K562 (cell line): Measurements from ENCODE around the gene RUVBL1. TPM values are rescaled to one million over a fixed set of nuclear protein-coding genes. Genes with fewer than 3 reads are reported as not detected.

ENCODE experiments used
- ATAC-seq: fragments of 200-7000 bp; cut with Tn5 transposase; 3 replicates; pipeline ENCODE4 v1.9.1; 2020; ENCODE audit warnings: moderate library complexity
- BruUV-seq: library from RNA; stranded (reverse); fragments of 400-500 nt; replicated peaks from 2 replicates; lab custom pipeline; 2021; lab: Mats Ljungman, UMichigan
- CTCF ChIA-PET: fragments of 300-600 bp; formaldehyde crosslinking; extraction: SDS; loops from one replicate; lab custom pipeline; 2021; ENCODE audit warnings: low intra/inter-chr PET ratio; lab: Yijun Ruan, JAX
- POLR2A ChIA-PET: fragments of 300-600, 350-650 bp; sonication (Branson Sonifier 250); formaldehyde crosslinking; extraction: SDS; loops from one replicate; lab custom pipeline; 2021; ENCODE audit warnings: antibody characterized with exemption, inconsistent platforms; lab: Yijun Ruan, JAX
- DNase-seq, 4 experiments: peaks; one replicate each; pipeline versions ENCODE4 v3.0.0 to v3.0.0-alpha.2; 2011 to 2018; ENCODE audit warnings: low spot score in 3 of 4, mixed read lengths in 3 of 4; ENCODE audit errors: extremely low read depth in 1 of 4
- FAIRE-seq: peaks from 2 replicates; lab custom pipeline; 2011; peaks lifted over from hg19 to GRCh38; lab: Jason Lieb, UNC
- H2AFZ ChIP-seq: 2 replicates; pipeline ENCODE4 v1.6.0; 2011; ENCODE audit warnings: low read depth, low read length, control low read depth, inconsistent platforms
- H3K27ac ChIP-seq: fragments of 200-600 bp; 3 replicates; pipeline ENCODE4 v1.8.0; 2011; ENCODE audit warnings: low read depth, mild to moderate bottlenecking, control low read depth, inconsistent platforms, low read length, moderate library complexity, mixed read lengths; ENCODE audit errors: extremely low read depth
- H3K27me3 ChIP-seq, 2 experiments: fragments of 300-600 bp in 1 of 2; 2 replicates in 1 of 2; 3 replicates in 1 of 2; pipeline versions ENCODE4 v1.6.0 to v1.8.0; 2011; ENCODE audit warnings: inconsistent platforms in 2 of 2, low read length in 2 of 2, mild to moderate bottlenecking in 1 of 2, mixed read lengths in 1 of 2, moderate library complexity in 1 of 2; ENCODE audit not compliant: control insufficient read depth in 2 of 2, insufficient read depth in 2 of 2
- H3K36me3 ChIP-seq: fragments of 300-600 bp; 3 replicates; pipeline ENCODE4 v1.8.0; 2011; ENCODE audit warnings: mild to moderate bottlenecking, low read length, inconsistent platforms; ENCODE audit not compliant: control insufficient read depth, insufficient read depth
- H3K4me1 ChIP-seq, 2 experiments: fragments of 200-600 bp in 1 of 2; replicated peaks in 1 of 2; 2 replicates in 1 of 2; 3 replicates in 1 of 2; pipeline versions ENCODE4 v1.5.1 to v1.8.0; 2011; ENCODE audit warnings: inconsistent platforms in 2 of 2, low read length in 2 of 2, mild to moderate bottlenecking in 1 of 2, mixed read lengths in 1 of 2, moderate library complexity in 1 of 2; ENCODE audit not compliant: control insufficient read depth in 2 of 2, insufficient read depth in 2 of 2
- H3K4me2 ChIP-seq: 2 replicates; pipeline ENCODE4 v1.6.1; 2011; ENCODE audit warnings: low read length, control low read depth, inconsistent platforms, mixed read lengths; ENCODE audit not compliant: insufficient read depth
- H3K4me3 ChIP-seq: fragments of 200-600 bp; sonication (generic), shearing (Covaris generic); 2 replicates; pipeline ENCODE4 v1.5.1; 2016; ENCODE audit warnings: control low read depth, inconsistent platforms
- H3K79me2 ChIP-seq: fragments of 200-600 bp; 3 replicates; pipeline ENCODE4 v1.8.0; 2011; ENCODE audit warnings: low read length, inconsistent platforms; ENCODE audit not compliant: control insufficient read depth, insufficient read depth
- H3K9ac ChIP-seq, 2 experiments: 2 replicates each; pipeline versions ENCODE4 v1.6.0 to v1.6.1; 2011; ENCODE audit warnings: low read depth in 2 of 2, low read length in 2 of 2, control low read depth in 1 of 2, inconsistent platforms in 1 of 2, mild to moderate bottlenecking in 1 of 2, mixed read lengths in 1 of 2; ENCODE audit not compliant: insufficient read depth in 1 of 2
- H3K9me1 ChIP-seq: one replicate; pipeline ENCODE4 v1.6.0; 2011; ENCODE audit warnings: inconsistent platforms, mild to moderate bottlenecking, low read length, moderate library complexity; ENCODE audit not compliant: control insufficient read depth, insufficient read depth
- H3K9me3 ChIP-seq: replicated peaks from 2 replicates; pipeline ENCODE4 v1.5.1; 2011; ENCODE audit warnings: low read depth, low read length, inconsistent platforms; ENCODE audit not compliant: control insufficient read depth, insufficient read depth
- H4K20me1 ChIP-seq: replicated peaks from 2 replicates; pipeline ENCODE4 v1.6.1; 2011; ENCODE audit warnings: low read length, inconsistent platforms, mixed read lengths; ENCODE audit not compliant: control insufficient read depth, insufficient read depth
- ATF4 ChIP-seq: fragments of 450-650 bp; formaldehyde crosslinking; IDR thresholded peaks from 2 replicates; pipeline ENCODE4 v1.4.0; 2022; ENCODE audit warnings: mild to moderate bottlenecking, moderate library complexity
- DMBX1 ChIP-seq: fragments of 250-450 bp; sonication (Bioruptor Pico); IDR thresholded peaks from 2 replicates; pipeline ENCODE4 v1.8.0; 2022; ENCODE audit warnings: inconsistent platforms, mild to moderate bottlenecking, moderate library complexity, borderline replicate concordance
- HCFC1 ChIP-seq: IDR thresholded peaks from 2 replicates; pipeline ENCODE4 v1.6.1; 2012; ENCODE audit warnings: low read depth, low read length, improper control_type of control experiment
- ILK ChIP-seq: fragments of 450-650 bp; IDR thresholded peaks from 2 replicates; pipeline ENCODE4 v1.6.1; 2016; ENCODE audit warnings: missing genetic modification characterization, low read depth, mild to moderate bottlenecking, missing compliant biosample characterization, moderate library complexity, borderline replicate concordance
- KDM1A ChIP-seq, 2 experiments: fragments of 450-650 bp; IDR thresholded peaks; 2 replicates each; pipeline ENCODE4 v1.6.1; 2016; ENCODE audit warnings: mild to moderate bottlenecking in 2 of 2
- NRF1 ChIP-seq, 2 experiments: fragments of 450-650 bp; IDR thresholded peaks in 1 of 2; conservative IDR thresholded peaks in 1 of 2; 2 replicates each; pipeline ENCODE4 v1.6.1; 2014; ENCODE audit warnings: mild to moderate bottlenecking in 2 of 2
- PPARD ChIP-seq: fragments of 250-450 bp; sonication (Bioruptor Pico); IDR thresholded peaks from 2 replicates; pipeline ENCODE4 v1.8.0; 2022; ENCODE audit warnings: inconsistent platforms, mild to moderate bottlenecking, moderate library complexity
- TAL1 ChIP-seq: fragments of 450-650 bp; IDR thresholded peaks from 2 replicates; pipeline ENCODE4 v1.6.1; 2016; ENCODE audit warnings: mild to moderate bottlenecking
- XRCC4 ChIP-seq: IDR thresholded peaks from one replicate; pipeline ENCODE4 v1.6.1; 2011; ENCODE audit not compliant: insufficient read depth, insufficient read length; ENCODE audit errors: extremely low read depth
- ZC3H11A ChIP-seq: IDR thresholded peaks from 2 replicates; pipeline ENCODE4 v1.6.1; 2012; ENCODE audit warnings: low read depth, low read length, improper control_type of control experiment
- ZFP36 ChIP-seq: fragments of 150-350 bp; IDR thresholded peaks from 2 replicates; pipeline ENCODE4 v1.6.1; 2018; ENCODE audit warnings: low read length, low read depth; ENCODE audit not compliant: partially characterized antibody
- ZNF121 ChIP-seq: sonication (generic); formaldehyde crosslinking; conservative IDR thresholded peaks from 2 replicates; pipeline ENCODE4 v1.8.0; 2022; ENCODE audit warnings: missing genetic modification reagents
- ZNF431 ChIP-seq: sonication (generic); formaldehyde crosslinking; IDR thresholded peaks from 2 replicates; pipeline ENCODE4 v1.8.0; 2022; ENCODE audit warnings: mild to moderate bottlenecking, missing genetic modification reagents
- WGBS: fragments of 100-300 bp; shearing (Covaris generic); methylation state at CpG from one replicate; pipeline ENCODE4 v1.1.6; 2016; ENCODE audit warnings: low coverage, mixed read lengths; ENCODE audit not compliant: insufficient coverage; ENCODE audit errors: missing lambda C conversion rate; 5-methylcytosine and 5-hydroxymethylcytosine counted together
- in situ Hi-C: fragments of 300-500 bp; cut with MboI; formaldehyde crosslinking; loops from 4 replicates; pipeline ENCODE4 v1.15.0; 2018; ENCODE audit warnings: inconsistent platforms, mixed read lengths
- intact Hi-C: fragments of 100-400 bp; cut with micrococcal nuclease; formaldehyde crosslinking; loops from 2 replicates; pipeline ENCODE4 v1.14.2; 2022
- polyA plus RNA-seq, 8 experiments: library from polyadenylated mRNA; depleted of rRNA in 4 of 8; stranded (reverse) in 5 of 8; unstranded in 3 of 8; fragments of >200 nt; fragmentation: Nextera tagmentation in 2 of 8; fragmentation: Illumina TruSeq in 1 of 8; extraction: Ambion mirVana in 2 of 8; extraction: Trizol in 1 of 8; gene quantifications; 2 replicates each; pipeline versions ENCODE4 v1.2.1 to v1.2.3, GENCODE V29; 2011 to 2014; ENCODE audit warnings: inconsistent platforms in 1 of 8, missing spikeins in 1 of 8
- total RNA-seq, 7 experiments: library from RNA; depleted of rRNA in 6 of 7; stranded (reverse); fragments of >200 nt in 6 of 7; fragmentation: Illumina TruSeq in 2 of 7; extraction: Trizol in 2 of 7; gene quantifications; 2 replicates each; pipeline versions ENCODE4 v1.2.1 to v1.2.3, GENCODE V29; 2011 to 2021; ENCODE audit warnings: low replicate concordance in 1 of 7
- TF ChIP-seq, protein P1 (sequence below): fragments of 250-450 bp; sonication (Bioruptor Pico); IDR thresholded peaks from 2 replicates; pipeline ENCODE4 v1.5.1; 2021; ENCODE audit warnings: mild to moderate bottlenecking

Gene RUVBL1
- total and polyA plus RNA-seq, 9 of the 15 experiments (the other 6 are each of a cell fraction or from before 2014, with no cell fraction given), result 20.7 to 147 (median 113) TPM

DNA sequence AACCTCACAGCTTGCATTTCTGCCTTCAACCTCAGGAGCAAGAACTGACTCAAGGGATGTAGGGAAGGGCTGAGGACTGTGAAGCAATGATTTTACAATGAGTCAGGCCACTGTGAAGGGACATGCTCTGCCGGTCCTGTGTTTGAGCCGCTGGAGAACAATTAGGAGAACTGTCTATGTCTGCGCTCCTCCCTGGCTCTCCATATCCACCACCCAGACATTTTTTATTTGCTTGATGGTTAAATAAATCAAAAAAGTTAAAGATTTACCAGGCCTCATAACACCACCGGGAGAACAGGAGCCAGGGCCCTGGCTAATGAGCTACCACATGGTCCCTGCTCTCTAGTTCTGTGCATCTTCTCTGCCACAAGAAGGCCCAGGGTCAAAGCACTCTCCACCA is 41.8 kb downstream of the RUVBL1 start (continued):
- TF ChIP-seq, protein P1, sequence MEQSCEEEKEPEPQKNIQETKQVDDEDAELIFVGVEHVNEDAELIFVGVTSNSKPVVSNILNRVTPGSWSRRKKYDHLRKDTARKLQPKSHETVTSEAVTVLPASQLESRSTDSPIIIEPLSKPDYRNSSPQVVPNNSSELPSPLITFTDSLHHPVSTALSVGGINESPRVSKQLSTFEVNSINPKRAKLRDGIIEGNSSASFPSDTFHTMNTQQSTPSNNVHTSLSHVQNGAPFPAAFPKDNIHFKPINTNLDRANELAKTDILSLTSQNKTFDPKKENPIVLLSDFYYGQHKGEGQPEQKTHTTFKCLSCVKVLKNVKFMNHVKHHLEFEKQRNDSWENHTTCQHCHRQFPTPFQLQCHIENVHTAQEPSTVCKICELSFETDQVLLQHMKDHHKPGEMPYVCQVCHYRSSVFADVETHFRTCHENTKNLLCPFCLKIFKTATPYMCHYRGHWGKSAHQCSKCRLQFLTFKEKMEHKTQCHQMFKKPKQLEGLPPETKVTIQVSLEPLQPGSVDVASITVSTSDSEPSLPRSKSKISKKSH (CRISPR knock-in tag), result no peak
- TF ChIP-seq NRF1 (conservative IDR thresholded peaks at IDR 0.05 in 1 of 2, IDR thresholded peaks at IDR 0.05 in 1 of 2) (no peak), HCFC1 (no peak), DMBX1 (CRISPR knock-in tag) (no peak), ATF4 (CRISPR knock-in tag) (no peak), KDM1A (IDR thresholded peaks at IDR 0.05) (no peak), ZNF431 (CRISPR knock-in tag) (no peak), ZFP36 (no peak)

DNA sequence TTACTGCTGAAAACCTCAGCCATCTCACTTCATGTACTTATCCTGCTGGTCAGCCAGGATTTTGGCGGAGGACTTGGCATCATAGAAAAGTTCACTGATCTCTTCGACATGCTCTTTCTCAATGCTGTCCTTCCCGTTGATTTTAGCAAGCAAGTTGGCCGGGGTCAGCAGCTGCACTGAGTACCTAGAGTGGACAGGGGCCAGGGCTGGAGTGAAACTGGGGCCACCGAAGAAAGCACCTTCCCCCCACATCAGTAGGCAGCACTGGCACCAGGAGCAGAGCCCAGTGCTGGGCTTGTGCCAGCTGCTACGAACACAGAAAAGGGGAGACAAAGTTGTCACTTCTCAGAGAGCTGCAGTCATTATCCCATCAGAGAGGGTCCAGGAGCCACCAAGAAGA is 42.4 kb downstream of the RUVBL1 start:
- Histone ChIP-seq H3K9ac (no peak overlapping the region), H3K27ac (no peak overlapping the region; the same call in 2 of the 3 replicates), H3K4me1 (peaks cover 37 to 48% of the 10 kb centered on the region in 2 experiments), H3K79me2 (peaks cover 20% of the 10 kb centered on the region; the same call in 2 of the 3 replicates), H3K27me3 (no peaks in the 10 kb centered on the region), H4K20me1 (no peaks in the 10 kb centered on the region), H3K4me3 (no peak overlapping the region), H3K4me2 (no peak overlapping the region), H3K36me3 (peaks cover 83% of the 10 kb centered on the region; the same call in 2 of the 3 replicates), H3K9me1 (peaks cover 3% of the 10 kb centered on the region), H2AFZ (no peak overlapping the region), H3K9me3 (no peaks in the 10 kb centered on the region)
- WGBS, result 83% methylated on average over 5 of the region's 6 CpGs
- in situ Hi-C loops (no loop called here), intact Hi-C loops (no loop called here)
- no peak for DNase-seq
- no peak for FAIRE-seq
- no TSS peak for BruUV-seq
- no peak for TF ChIP-seq ZNF121 (CRISPR knock-in tag)
- TF ChIP-seq TAL1, result no peak
- TF ChIP-seq ZC3H11A, result no peak
- no peak for TF ChIP-seq XRCC4
- no peak for TF ChIP-seq PPARD (CRISPR knock-in tag)
- no peak for TF ChIP-seq ILK (tag)
- ATAC-seq, result no peak
- CTCF ChIA-PET, result no interaction called here
- POLR2A ChIA-PET, result interaction anchor here (0.7 to 1.1 kb wide), 3 partner anchors 14 to 72 kb away, joined by 3 read pairs; partner anchors contain the start of gene EEFSEC
